Spleen (tissue), 11 donors: Measurements from ENCODE around the gene TAS1R3. TPM values are rescaled to one million over a fixed set of nuclear protein-coding genes. Genes with fewer than 3 reads are reported as not detected.
A peak's percentile ranks its signal among the peaks of the same experiment; 100 is the strongest.

Source experiments
- DNase-seq: peaks from one replicate; pipeline ENCODE4 v3.0.0-alpha.2; 2020
- H3K27ac ChIP-seq, 8 donors: fragments of 200-600 bp; sonication (generic) in 7 of 8; 1 replicate in 4 of 8; 2 replicates in 4 of 8; pipeline versions ENCODE4 v1.5.0 to v1.8.0; 2016 to 2021; ENCODE audit warnings: inconsistent platforms in 4 of 8, mild to moderate bottlenecking in 4 of 8, moderate library complexity in 1 of 8
- H3K27me3 ChIP-seq, 7 donors: fragments of 200-600 bp; sonication (generic) in 6 of 7; replicated peaks in 1 of 7; 1 replicate in 4 of 7; 2 replicates in 3 of 7; pipeline versions ENCODE4 v1.5.0 to v1.8.0; 2016 to 2021; ENCODE audit warnings: inconsistent platforms in 3 of 7, mild to moderate bottlenecking in 1 of 7
- H3K36me3 ChIP-seq, 6 donors: fragments of 200-600 bp; sonication (generic) in 5 of 6; 1 replicate in 4 of 6; 2 replicates in 2 of 6; pipeline versions ENCODE4 v1.5.0 to v1.8.0; 2016 to 2021; ENCODE audit warnings: inconsistent platforms in 2 of 6
- H3K4me1 ChIP-seq, 6 donors: fragments of 200-600 bp; sonication (generic) in 5 of 6; 1 replicate in 3 of 6; 2 replicates in 3 of 6; pipeline versions ENCODE4 v1.5.0 to v1.8.0; 2016 to 2021; ENCODE audit warnings: inconsistent platforms in 3 of 6
- H3K4me3 ChIP-seq, 8 donors: fragments of 200-600 bp; sonication (generic) in 7 of 8; 1 replicate in 4 of 8; 2 replicates in 4 of 8; pipeline versions ENCODE4 v1.5.0 to v1.8.0; 2016 to 2021; ENCODE audit warnings: inconsistent platforms in 4 of 8, mild to moderate bottlenecking in 4 of 8, moderate library complexity in 2 of 8
- H3K9me3 ChIP-seq, 8 donors: fragments of 200-600 bp; sonication (generic) in 7 of 8; 1 replicate in 4 of 8; 2 replicates in 4 of 8; pipeline versions ENCODE4 v1.5.0 to v1.8.0; 2016 to 2021; ENCODE audit warnings: inconsistent platforms in 4 of 8
- POLR2A ChIP-seq, 3 donors: fragments of 450-650 bp; IDR thresholded peaks; one replicate each; pipeline ENCODE4 v1.5.1; 2017; ENCODE audit warnings: antibody characterized with exemption in 3 of 3, mild to moderate bottlenecking in 1 of 3
- POLR2AphosphoS5 ChIP-seq, 3 donors: sonication (generic); formaldehyde crosslinking; IDR thresholded peaks; one replicate each; pipeline ENCODE4 v1.5.1; 2017; ENCODE audit warnings: antibody characterized with exemption in 3 of 3
- WGBS, 5 donors: extraction: QIAGEN DNeasy Blood & Tissue Kit in 3 of 5; methylation state at CpG; one replicate each; pipeline versions ENCODE4 v1.1.5 to v1.1.7; 2013 to 2018; 5-methylcytosine and 5-hydroxymethylcytosine counted together
- intact Hi-C: fragments of 100-400 bp; cut with DNase I; formaldehyde crosslinking; loops from one replicate; pipeline ENCODE4 v1.15.0; 2023; ENCODE audit warnings: low total_unique reads
- polyA plus RNA-seq, 3 donors: library from polyadenylated mRNA; stranded (reverse); fragments of 200-250 nt; gene quantifications; one replicate each; pipeline ENCODE4 v1.2.1, GENCODE V29; 2013
- total RNA-seq, 7 donors: library from RNA; depleted of rRNA in 3 of 7; stranded (reverse); fragments of >200 nt in 3 of 7; fragmentation: NEBNext Ultra II Directional in 4 of 7; extraction: Animal tissue kit (Norgen Biotek cat#: 25700) in 4 of 7; gene quantifications; one replicate each; pipeline versions ENCODE4 v1.1.0 to v1.2.1, GENCODE V29; 2016 to 2021
- TF ChIP-seq, protein P1 (sequence below), 11 experiments: fragments of 200-600 bp in 7 of 11; fragments of 450-650 bp in 4 of 11; sonication (generic) in 4 of 11; IDR thresholded peaks in 8 of 11; conservative IDR thresholded peaks in 3 of 11; 1 replicate in 7 of 11; 2 replicates in 4 of 11; pipeline versions ENCODE4 v1.4.0 to v1.8.0; 2016 to 2021; ENCODE audit warnings: antibody characterized with exemption in 11 of 11, inconsistent platforms in 4 of 11, mild to moderate bottlenecking in 1 of 11
- donor health status: healthy with polysubstance abuse.
- donor health status: DM: no; HTN: no; CAD: no; lungs with moderate emphysema.
- donor health status: DM: no; HTN: no; CAD: no.
- donor health status: Bipolar disorder and iron deficiency.
- donor health status: healthy.
- donor health status: DM: no; HTN: no; CAD: no.
- donor health status: DM: yes; HTN: yes; CAD: no.

The TAS1R3 gene
- total and polyA plus RNA-seq, 10 donors = 0.23 to 5.9 (median 2.2) TPM

DNA sequence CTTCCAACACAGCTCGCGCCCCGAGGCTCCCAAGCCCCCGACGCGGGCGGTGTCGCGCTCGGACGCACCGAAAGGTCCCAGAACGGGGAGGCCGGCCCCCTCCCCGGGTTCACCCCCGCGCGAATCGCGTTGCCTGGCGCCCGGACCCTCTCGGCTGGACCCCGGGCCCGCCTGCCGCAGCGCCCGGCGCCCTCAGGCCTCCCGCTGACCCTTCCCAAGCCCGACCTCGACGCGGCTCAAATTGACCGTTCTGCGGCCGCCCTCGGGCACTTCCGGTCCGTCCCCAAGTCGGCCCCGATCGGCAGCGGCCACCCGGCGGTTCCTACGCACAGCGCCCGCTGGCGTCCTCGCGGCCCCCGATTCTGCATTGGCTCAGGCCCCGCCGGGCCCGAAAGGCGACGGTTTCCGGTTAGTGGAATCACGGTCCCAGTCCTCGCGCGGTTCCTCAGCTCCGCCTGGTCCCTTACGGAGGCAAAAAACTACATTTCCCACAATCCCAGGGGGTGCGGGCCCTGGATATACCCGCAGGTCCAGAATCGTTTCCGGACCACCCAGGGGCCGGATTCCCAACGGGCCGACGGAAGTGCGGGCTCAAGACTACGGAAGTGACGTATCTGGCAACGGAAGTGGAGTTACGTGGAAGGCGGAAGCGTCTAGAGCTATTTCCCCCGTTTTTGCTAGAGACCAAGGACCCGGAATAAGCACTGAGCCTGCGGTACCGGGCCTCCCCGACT, 44.0 kb downstream of the TAS1R3 start, which contains the start of gene AURKAIP1:
AURKAIP1 (minus strand) TSS at position 279 of the 734 bp plus-strand sequence. CDS start 451 bp downstream, outside the sequence.
- no peaks in the 10 kb centered on the region for H3K27me3 ChIP-seq
- DNase-seq = peak; percentile 99
- intact Hi-C loops = no loop called here
- H3K4me3 ChIP-seq = peak within 1 kb of the TSS; percentile 83 to 97 (median 92)
- 0 to 1% (median 1%) methylated on average over 24 to 85 of the region's 85 CpGs for WGBS, 5 donors
- peaks cover 22 to 53% (median 46%) of the 10 kb centered on the region in 6 donors for H3K4me1 ChIP-seq
- H3K36me3 ChIP-seq = peaks cover 0 to 22% (median 9%) of the 10 kb centered on the region in 6 donors
- no peaks in the 10 kb centered on the region for H3K9me3 ChIP-seq
- TF ChIP-seq, protein P1, sequence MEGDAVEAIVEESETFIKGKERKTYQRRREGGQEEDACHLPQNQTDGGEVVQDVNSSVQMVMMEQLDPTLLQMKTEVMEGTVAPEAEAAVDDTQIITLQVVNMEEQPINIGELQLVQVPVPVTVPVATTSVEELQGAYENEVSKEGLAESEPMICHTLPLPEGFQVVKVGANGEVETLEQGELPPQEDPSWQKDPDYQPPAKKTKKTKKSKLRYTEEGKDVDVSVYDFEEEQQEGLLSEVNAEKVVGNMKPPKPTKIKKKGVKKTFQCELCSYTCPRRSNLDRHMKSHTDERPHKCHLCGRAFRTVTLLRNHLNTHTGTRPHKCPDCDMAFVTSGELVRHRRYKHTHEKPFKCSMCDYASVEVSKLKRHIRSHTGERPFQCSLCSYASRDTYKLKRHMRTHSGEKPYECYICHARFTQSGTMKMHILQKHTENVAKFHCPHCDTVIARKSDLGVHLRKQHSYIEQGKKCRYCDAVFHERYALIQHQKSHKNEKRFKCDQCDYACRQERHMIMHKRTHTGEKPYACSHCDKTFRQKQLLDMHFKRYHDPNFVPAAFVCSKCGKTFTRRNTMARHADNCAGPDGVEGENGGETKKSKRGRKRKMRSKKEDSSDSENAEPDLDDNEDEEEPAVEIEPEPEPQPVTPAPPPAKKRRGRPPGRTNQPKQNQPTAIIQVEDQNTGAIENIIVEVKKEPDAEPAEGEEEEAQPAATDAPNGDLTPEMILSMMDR (IDR thresholded peaks at IDR 0.05 in 8 of 11, conservative IDR thresholded peaks at IDR 0.05 in 3 of 11) = peak in 9 of 11 experiments; percentile 13 to 71 (median 53)
- TF ChIP-seq POLR2AphosphoS5 (IDR thresholded peaks at IDR 0.05) (peak; percentile 91 to 96 (median 94)), POLR2A (IDR thresholded peaks at IDR 0.05) (peak in 1 of 3 donors; percentile 30)
- H3K27ac ChIP-seq = peak within 1 kb of the TSS; percentile 85 to 98 (median 95)

DNA sequence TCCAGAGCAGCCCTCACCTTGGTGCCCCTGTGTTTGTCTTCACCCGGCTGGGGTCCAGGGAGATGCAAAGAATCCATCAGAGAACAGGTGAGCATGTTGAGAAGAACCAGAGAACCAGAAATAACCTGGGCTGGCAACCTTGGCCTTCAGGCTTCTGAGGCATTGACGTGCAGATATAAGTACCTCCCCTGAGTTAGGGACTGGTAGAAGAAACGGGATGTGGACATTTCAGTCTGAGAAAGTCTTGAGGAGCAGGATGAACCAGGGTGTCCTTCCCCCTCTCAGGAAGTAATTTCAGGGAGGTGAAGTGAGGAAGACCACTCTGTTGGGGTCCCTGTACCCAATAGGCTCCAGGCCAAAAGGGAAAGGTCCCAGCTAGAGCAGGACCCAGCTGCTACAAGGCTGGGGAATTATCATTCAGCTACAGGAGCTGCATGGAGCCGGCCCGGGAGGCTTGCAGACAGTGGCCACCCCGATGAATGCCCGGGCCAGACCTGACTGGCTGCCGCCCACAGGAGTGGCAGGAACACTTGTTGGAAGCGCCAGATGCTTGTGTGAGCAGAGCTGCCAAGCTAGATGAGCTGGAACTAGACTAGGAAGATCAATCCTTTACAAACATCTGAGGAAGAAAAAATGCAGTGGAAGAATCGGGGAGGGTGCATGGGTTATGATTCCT, 45.6 kb downstream of the TAS1R3 start:
- Histone ChIP-seq H3K4me3 (no peak overlapping the region), H3K27ac (peak overlapping the region in 2 of 8 donors; percentile 98)
- intact Hi-C loops = no loop called here

DNA sequence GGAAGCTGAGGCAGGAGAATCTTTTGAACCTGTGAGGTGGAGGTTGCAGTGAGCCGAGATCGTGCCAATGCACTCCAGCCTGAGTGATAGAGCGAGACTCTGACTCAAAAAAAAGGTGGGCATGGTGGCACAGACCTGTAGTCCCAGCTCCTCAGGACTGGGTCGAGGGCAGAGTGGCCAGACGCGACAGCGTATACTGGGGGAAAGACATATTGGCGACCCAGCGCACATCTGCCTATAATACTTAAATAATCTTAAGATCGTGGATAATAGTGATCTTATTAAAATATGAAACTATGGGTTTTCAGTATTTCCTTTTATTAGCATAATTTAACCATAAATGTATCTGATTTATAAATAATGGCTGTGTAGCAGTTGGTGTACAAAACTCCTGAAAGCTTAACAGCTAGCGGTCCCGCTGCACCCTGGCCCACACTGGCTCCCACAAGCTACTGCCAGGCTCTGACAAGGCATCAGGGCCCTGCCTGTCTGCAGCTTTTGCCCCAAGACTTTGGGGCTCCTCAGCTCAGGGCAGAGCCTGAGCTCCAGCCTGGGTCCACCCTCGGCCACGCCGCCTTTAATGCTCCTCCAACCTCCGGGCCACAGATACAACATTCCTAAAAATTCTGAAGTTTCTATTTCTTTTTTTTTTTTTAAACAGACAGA, 46.6 kb downstream of the TAS1R3 start:
- no peak for DNase-seq
- no peak overlapping the region for H3K27ac ChIP-seq
- TF ChIP-seq POLR2A (IDR thresholded peaks at IDR 0.05) = no peak
- TF ChIP-seq, protein P1 (IDR thresholded peaks at IDR 0.05 in 8 of 11, conservative IDR thresholded peaks at IDR 0.05 in 3 of 11) = no peak
- no peak for TF ChIP-seq POLR2AphosphoS5 (IDR thresholded peaks at IDR 0.05)
- H3K9me3 ChIP-seq = no peaks in the 10 kb centered on the region
- H3K4me3 ChIP-seq = no peak overlapping the region
- WGBS, 5 donors = 94 to 97% (median 96%) methylated on average over 16 of the region's 16 CpGs
- no peaks in the 10 kb centered on the region for H3K27me3 ChIP-seq
- H3K4me1 ChIP-seq = peaks cover 13 to 34% (median 29%) of the 10 kb centered on the region in 6 donors
- intact Hi-C loops = no loop called here
- H3K36me3 ChIP-seq = peaks cover 0 to 38% (median 9%) of the 10 kb centered on the region in 6 donors

More for the DNA sequence above, 45.6 kb downstream of the TAS1R3 start:
- TF ChIP-seq POLR2AphosphoS5 (IDR thresholded peaks at IDR 0.05) (no peak), POLR2A (IDR thresholded peaks at IDR 0.05) (no peak)
- TF ChIP-seq, protein P1 (IDR thresholded peaks at IDR 0.05 in 8 of 11, conservative IDR thresholded peaks at IDR 0.05 in 3 of 11) = no peak
- 89 to 95% (median 93%) methylated on average over 10 of the region's 10 CpGs for WGBS, 5 donors
- no peak for DNase-seq
- Histone ChIP-seq H3K27me3 (no peaks in the 10 kb centered on the region), H3K9me3 (no peaks in the 10 kb centered on the region), H3K36me3 (peaks cover 0 to 38% (median 9%) of the 10 kb centered on the region in 6 donors), H3K4me1 (peaks cover 19 to 41% (median 38%) of the 10 kb centered on the region in 6 donors)
